ENCODE results near the gene WNT7B. TPM values are rescaled to one million over a fixed set of nuclear protein-coding genes. Genes with fewer than 3 reads are reported as not detected.

WNT7B gene
- total RNA-seq, 1 experiment from 2014 or later: 0.57 TPM

DNA sequence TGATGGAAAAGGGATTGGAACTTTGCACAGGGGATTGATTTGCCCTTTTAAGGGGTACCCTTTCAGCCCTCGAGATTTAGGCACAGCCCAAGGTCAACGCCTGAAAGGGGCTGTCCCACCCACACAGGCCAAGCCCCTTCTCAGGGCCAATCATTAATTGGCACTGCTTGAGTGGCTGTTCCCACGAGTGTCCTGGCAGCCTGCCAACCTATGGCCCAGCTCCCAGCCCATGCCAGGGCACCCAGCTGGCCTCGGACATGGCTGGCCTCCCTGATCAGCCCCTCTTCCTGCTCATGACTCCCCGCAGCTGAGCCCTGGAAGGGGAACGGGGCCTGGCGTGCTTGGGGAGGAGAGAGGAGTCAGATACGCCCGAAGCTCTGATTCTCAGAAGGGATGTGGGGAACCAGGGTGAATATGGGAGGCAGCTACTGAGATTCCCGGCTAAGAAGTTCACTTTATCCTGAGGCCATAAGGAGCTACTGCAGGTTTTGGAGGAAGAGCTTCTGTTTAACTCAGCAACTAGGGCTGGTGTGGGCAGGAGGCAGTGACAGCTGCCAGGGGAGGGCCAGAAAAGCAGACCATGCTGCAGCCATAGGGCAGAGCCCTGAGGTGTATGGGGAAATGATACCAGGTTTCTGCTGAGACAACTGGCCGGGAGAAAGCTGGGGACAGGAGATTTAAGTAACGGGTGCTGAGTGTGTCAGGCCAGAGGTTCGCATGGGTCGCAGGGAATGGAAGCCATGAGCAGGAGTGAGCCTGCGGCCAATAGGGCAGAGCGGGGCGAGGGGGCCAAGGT is 30.0 kb downstream of the WNT7B start:
- no peaks in the 10 kb centered on the region for H3K9me3 ChIP-seq
- Mint-ChIP-seq H3K4me3 (ENCODE audit: unreplicated experiment) (no peak overlapping the region), H3K27ac (ENCODE audit: unreplicated experiment) (no peak overlapping the region), H3K27me3 (ENCODE audit: insufficient read depth, unreplicated experiment) (no peaks in the 10 kb centered on the region), H3K36me3 (ENCODE audit: insufficient read depth, unreplicated experiment) (peaks cover 4% of the 10 kb centered on the region), H3K9me3 (ENCODE audit: unreplicated experiment) (no peaks in the 10 kb centered on the region), H3K4me1 (ENCODE audit: low read depth, unreplicated experiment) (no peaks in the 10 kb centered on the region)
- H3K4me1 ChIP-seq: peaks cover 8% of the 10 kb centered on the region; the same call in 1 of the 2 replicates
- DNase-seq: no peak
- ChIA-PET CTCF (interaction anchor here (0.8 kb wide), 1 partner anchor 215 kb away, joined by 4 read pairs; no protein-coding TSS in a partner anchor), POLR2A (no interaction called here)
- no peaks in the 10 kb centered on the region for H3K36me3 ChIP-seq (ENCODE audit: control insufficient read depth, insufficient read depth, low read length)
- intact Hi-C loops (cut with micrococcal nuclease; ENCODE audit: unreplicated experiment): no loop called here
- TF ChIP-seq, protein P1, sequence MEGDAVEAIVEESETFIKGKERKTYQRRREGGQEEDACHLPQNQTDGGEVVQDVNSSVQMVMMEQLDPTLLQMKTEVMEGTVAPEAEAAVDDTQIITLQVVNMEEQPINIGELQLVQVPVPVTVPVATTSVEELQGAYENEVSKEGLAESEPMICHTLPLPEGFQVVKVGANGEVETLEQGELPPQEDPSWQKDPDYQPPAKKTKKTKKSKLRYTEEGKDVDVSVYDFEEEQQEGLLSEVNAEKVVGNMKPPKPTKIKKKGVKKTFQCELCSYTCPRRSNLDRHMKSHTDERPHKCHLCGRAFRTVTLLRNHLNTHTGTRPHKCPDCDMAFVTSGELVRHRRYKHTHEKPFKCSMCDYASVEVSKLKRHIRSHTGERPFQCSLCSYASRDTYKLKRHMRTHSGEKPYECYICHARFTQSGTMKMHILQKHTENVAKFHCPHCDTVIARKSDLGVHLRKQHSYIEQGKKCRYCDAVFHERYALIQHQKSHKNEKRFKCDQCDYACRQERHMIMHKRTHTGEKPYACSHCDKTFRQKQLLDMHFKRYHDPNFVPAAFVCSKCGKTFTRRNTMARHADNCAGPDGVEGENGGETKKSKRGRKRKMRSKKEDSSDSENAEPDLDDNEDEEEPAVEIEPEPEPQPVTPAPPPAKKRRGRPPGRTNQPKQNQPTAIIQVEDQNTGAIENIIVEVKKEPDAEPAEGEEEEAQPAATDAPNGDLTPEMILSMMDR (IDR thresholded peaks at IDR 0.05; ENCODE audit: insufficient read depth in 1 of 2, low read depth in 1 of 2, low read length in 1 of 2, severe bottlenecking in 1 of 2, unreplicated experiment in 1 of 2): no peak
- no peaks in the 10 kb centered on the region for H3K27me3 ChIP-seq (replicated peaks; ENCODE audit: control insufficient read depth, insufficient read depth, low read length)
- H3K4me3 ChIP-seq (ENCODE audit: low read depth, low read length): no peak overlapping the region
- no TSS peak for BruUV-seq (replicated peaks)

DNA sequence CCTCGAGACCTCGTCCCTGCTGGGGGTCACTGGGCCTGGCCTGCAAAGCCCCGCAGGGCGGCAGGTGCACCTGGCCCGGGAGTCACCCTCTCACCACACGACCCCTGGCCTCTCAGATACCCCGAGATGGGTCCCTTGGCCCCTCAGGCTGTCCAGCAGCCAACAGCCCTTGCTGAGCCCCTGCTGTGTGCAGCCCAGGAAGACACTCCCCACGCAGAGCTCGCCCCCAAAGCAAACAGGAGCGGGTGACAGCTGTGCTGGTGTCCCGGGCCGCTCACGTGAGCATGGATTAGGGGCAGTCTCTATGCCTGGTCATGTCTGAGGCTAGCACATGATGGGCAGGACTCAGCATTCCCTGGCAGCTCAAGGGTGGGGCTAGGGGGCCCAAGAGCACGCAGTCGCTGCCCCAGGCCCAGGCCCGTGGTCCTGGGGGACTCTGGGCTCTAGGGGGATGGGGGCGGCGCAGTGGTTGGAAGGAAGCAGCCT is 31.3 kb downstream of the WNT7B start:
- ChIA-PET POLR2A (no interaction called here), CTCF (interaction anchor here (0.6 kb wide), 1 partner anchor 24 kb away, joined by 3 read pairs; no protein-coding TSS in a partner anchor)
- TF ChIP-seq, protein P1 (IDR thresholded peaks at IDR 0.05; ENCODE audit: insufficient read depth in 1 of 2, low read depth in 1 of 2, low read length in 1 of 2, severe bottlenecking in 1 of 2, unreplicated experiment in 1 of 2): no peak
- H3K36me3 ChIP-seq (ENCODE audit: control insufficient read depth, insufficient read depth, low read length): no peaks in the 10 kb centered on the region
- H3K4me1 ChIP-seq: peaks cover 8% of the 10 kb centered on the region; the same call in 1 of the 2 replicates
- Mint-ChIP-seq H3K4me1 (ENCODE audit: low read depth, unreplicated experiment) (no peaks in the 10 kb centered on the region), H3K36me3 (ENCODE audit: insufficient read depth, unreplicated experiment) (peaks cover 4% of the 10 kb centered on the region), H3K27ac (ENCODE audit: unreplicated experiment) (no peak overlapping the region), H3K9me3 (ENCODE audit: unreplicated experiment) (no peaks in the 10 kb centered on the region), H3K27me3 (ENCODE audit: insufficient read depth, unreplicated experiment) (no peaks in the 10 kb centered on the region), H3K4me3 (ENCODE audit: unreplicated experiment) (no peak overlapping the region)
- intact Hi-C loops (cut with micrococcal nuclease; ENCODE audit: unreplicated experiment): no loop called here
- H3K4me3 ChIP-seq (ENCODE audit: low read depth, low read length): no peak overlapping the region
- H3K27me3 ChIP-seq (replicated peaks; ENCODE audit: control insufficient read depth, insufficient read depth, low read length): no peaks in the 10 kb centered on the region
- no peaks in the 10 kb centered on the region for H3K9me3 ChIP-seq
- no peak for DNase-seq
- no TSS peak for BruUV-seq (replicated peaks)

DNA sequence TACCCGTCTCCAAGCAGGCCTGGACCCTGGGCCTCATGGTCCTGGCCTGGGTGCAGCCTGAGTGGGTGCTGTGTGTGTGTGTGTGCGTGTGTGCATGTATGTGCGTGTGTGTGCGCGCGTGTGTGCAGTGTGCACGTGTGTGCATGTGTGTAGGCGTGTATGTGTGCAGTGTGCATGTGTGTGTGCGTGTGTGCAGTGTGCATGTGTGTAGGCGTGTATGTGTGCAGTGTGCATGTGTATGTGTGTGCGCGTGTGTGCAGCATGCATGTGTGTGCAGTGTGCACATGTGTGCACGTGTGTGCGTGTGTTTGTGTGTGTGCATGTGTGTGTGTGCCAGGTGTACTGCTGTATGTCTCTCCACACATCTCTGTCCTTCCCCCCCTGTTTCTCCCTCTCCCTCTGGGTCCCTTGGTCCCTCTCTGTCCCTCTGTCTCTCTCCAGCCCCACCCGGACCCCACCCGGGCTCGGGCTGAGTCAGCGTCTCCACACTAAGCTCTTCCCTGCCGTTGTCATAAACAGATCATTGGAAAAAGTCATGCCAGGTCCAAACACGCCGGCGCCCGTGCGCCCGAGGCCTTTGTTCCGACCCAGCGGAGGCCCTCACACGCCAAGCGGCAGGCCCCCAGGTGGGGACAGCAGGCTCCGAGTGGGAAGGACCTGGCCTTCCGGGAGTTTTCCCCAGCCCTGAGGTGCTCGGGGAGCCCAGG is 34.0 kb downstream of the WNT7B start:
- DNase-seq: no peak
- no peak overlapping the region for H3K27ac Mint-ChIP-seq (ENCODE audit: unreplicated experiment)
- BruUV-seq (replicated peaks): no TSS peak
- no peaks in the 10 kb centered on the region for H3K36me3 ChIP-seq (ENCODE audit: control insufficient read depth, insufficient read depth, low read length)
- CTCF ChIA-PET: no interaction called here
- no peaks in the 10 kb centered on the region for H3K4me1 Mint-ChIP-seq (ENCODE audit: low read depth, unreplicated experiment)
- H3K9me3 ChIP-seq: no peaks in the 10 kb centered on the region
- H3K27me3 Mint-ChIP-seq (ENCODE audit: insufficient read depth, unreplicated experiment): peaks cover 2% of the 10 kb centered on the region
- POLR2A ChIA-PET: no interaction called here
- H3K4me3 ChIP-seq (ENCODE audit: low read depth, low read length): no peak overlapping the region
- intact Hi-C loops (cut with micrococcal nuclease; ENCODE audit: unreplicated experiment): no loop called here
- TF ChIP-seq, protein P1 (IDR thresholded peaks at IDR 0.05; ENCODE audit: insufficient read depth in 1 of 2, low read depth in 1 of 2, low read length in 1 of 2, severe bottlenecking in 1 of 2, unreplicated experiment in 1 of 2): no peak
- H3K4me3 Mint-ChIP-seq (ENCODE audit: unreplicated experiment): no peak overlapping the region
- H3K36me3 Mint-ChIP-seq (ENCODE audit: insufficient read depth, unreplicated experiment): peaks cover 4% of the 10 kb centered on the region
- H3K27me3 ChIP-seq (replicated peaks; ENCODE audit: control insufficient read depth, insufficient read depth, low read length): no peaks in the 10 kb centered on the region
- H3K9me3 Mint-ChIP-seq (ENCODE audit: unreplicated experiment): no peaks in the 10 kb centered on the region
- H3K4me1 ChIP-seq: peaks cover 8% of the 10 kb centered on the region; the same call in 1 of the 2 replicates

All from Caco-2 (cell line).